Measurements from ENCODE around the gene ZFAND4.

GRCh38 chr10:45599646-45600045 is 72.9 kb downstream of the ZFAND4 start:
- TF ChIP-seq CTCF (IDR thresholded peaks at IDR 0.05) (no peak), POLR2A (IDR thresholded peaks at IDR 0.05) (no peak)
